ENCODE measurements around the gene A4GNT.

The A4GNT gene

DNA sequence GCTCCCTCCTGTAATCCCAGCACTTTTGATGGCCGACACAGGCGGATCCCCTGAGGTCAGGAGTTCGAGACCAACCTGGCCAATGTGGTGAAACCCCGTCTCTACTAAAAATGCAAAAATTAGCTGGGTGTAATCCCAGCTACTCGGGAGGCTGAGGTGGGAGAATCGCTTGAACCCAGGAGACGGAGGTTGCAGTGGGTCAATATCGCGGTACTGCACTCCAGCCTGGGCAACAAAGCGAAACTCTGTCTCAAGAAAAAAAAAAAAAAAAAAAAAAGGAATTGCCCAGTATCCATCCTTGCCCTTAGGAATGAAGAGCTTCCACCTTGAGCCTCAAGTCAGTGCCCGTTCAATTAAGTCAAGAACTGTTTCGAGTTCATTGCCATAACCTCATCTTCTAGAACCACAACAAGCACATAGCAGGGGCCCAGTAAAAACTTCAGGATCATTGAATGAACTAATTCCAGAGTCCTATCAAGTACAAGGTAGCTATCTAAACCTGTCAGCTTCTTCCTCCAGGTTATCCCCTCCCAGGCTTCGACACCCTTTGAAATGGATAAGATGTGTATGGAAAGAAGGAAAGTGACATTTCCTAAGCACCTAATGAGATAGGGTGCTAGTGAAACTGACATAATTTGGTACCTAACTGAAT lies 41.7 kb upstream of the A4GNT start:
- peak overlapping the region; percentile 82 for H3K9ac ChIP-seq (ENCODE audit: low read depth, low read length, poor library complexity, severe bottlenecking)
- H2AFZ ChIP-seq (ENCODE audit: low read length): peak overlapping the region; percentile 97
- peaks cover 47% of the 10 kb centered on the region for H3K79me2 ChIP-seq (ENCODE audit: insufficient read depth, low read length)
- no peaks in the 10 kb centered on the region for H3K27me3 ChIP-seq (ENCODE audit: insufficient read depth, low read length, poor library complexity, severe bottlenecking)
- H3K9me3 ChIP-seq (ENCODE audit: insufficient read depth, low read depth, low read length): no peaks in the 10 kb centered on the region
- H3F3A ChIP-seq (ENCODE audit: low read depth): 0 out of 2 replicates have a peak, but pooled peaks cover 3% of the 10 kb centered on the region
- peaks cover 25% of the 10 kb centered on the region for H3K4me1 ChIP-seq (ENCODE audit: insufficient read depth, low read length, poor library complexity, severe bottlenecking)
- peaks cover 3% of the 10 kb centered on the region; the same call in 1 of the 2 replicates for H3K36me3 ChIP-seq (ENCODE audit: insufficient read depth, low read length)
- no peak for TF ChIP-seq EZH2phosphoT487 (IDR thresholded peaks at IDR 0.05; ENCODE audit: borderline replicate concordance)
- TF ChIP-seq, protein P1, sequence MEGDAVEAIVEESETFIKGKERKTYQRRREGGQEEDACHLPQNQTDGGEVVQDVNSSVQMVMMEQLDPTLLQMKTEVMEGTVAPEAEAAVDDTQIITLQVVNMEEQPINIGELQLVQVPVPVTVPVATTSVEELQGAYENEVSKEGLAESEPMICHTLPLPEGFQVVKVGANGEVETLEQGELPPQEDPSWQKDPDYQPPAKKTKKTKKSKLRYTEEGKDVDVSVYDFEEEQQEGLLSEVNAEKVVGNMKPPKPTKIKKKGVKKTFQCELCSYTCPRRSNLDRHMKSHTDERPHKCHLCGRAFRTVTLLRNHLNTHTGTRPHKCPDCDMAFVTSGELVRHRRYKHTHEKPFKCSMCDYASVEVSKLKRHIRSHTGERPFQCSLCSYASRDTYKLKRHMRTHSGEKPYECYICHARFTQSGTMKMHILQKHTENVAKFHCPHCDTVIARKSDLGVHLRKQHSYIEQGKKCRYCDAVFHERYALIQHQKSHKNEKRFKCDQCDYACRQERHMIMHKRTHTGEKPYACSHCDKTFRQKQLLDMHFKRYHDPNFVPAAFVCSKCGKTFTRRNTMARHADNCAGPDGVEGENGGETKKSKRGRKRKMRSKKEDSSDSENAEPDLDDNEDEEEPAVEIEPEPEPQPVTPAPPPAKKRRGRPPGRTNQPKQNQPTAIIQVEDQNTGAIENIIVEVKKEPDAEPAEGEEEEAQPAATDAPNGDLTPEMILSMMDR (conservative IDR thresholded peaks at IDR 0.05; ENCODE audit: low read length): no peak
- no peaks in the 10 kb centered on the region for H3K9me2 ChIP-seq (replicated peaks; ENCODE audit: low read depth, low read length)
- peak overlapping the region; percentile 76 for H3K4me3 ChIP-seq (ENCODE audit: low read length, poor library complexity, severe bottlenecking)
- H3K4me2 ChIP-seq (ENCODE audit: low read depth, low read length, poor library complexity, severe bottlenecking): peak overlapping the region; percentile 75
- peaks cover 22% of the 10 kb centered on the region for H4K20me1 ChIP-seq (ENCODE audit: insufficient read depth, low read length, poor library complexity, severe bottlenecking)

DNA sequence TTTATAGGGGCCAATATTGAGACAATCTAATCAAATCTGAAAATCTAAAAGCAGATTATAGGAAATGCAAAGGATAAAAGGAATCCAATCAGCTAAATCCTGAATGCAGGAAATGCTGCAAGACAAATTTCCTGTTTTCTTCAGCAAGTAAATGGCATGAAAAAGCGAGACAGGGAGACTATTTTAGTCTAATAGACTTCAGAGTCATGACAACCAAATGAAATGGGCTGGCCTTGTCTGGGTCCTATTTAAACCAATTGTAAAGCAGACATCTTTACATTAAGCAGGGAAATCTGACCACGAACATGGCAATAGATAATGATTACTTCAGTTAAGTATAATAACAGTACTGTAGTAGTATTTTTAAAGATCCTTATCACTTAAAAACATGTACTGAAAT lies 40.4 kb upstream of the A4GNT start:
- 0 out of 2 replicates have a peak, but pooled peaks cover 3% of the 10 kb centered on the region for H3F3A ChIP-seq (ENCODE audit: low read depth)
- peaks cover 47% of the 10 kb centered on the region for H3K79me2 ChIP-seq (ENCODE audit: insufficient read depth, low read length)
- no peaks in the 10 kb centered on the region for H3K9me2 ChIP-seq (replicated peaks; ENCODE audit: low read depth, low read length)
- H2AFZ ChIP-seq (ENCODE audit: low read length): no peak overlapping the region
- peak overlapping the region; percentile 75 for H3K4me2 ChIP-seq (ENCODE audit: low read depth, low read length, poor library complexity, severe bottlenecking)
- no peaks in the 10 kb centered on the region for H3K9me3 ChIP-seq (ENCODE audit: insufficient read depth, low read depth, low read length)
- peak overlapping the region; percentile 76 for H3K4me3 ChIP-seq (ENCODE audit: low read length, poor library complexity, severe bottlenecking)
- H3K4me1 ChIP-seq (ENCODE audit: insufficient read depth, low read length, poor library complexity, severe bottlenecking): peaks cover 25% of the 10 kb centered on the region
- peaks cover 6% of the 10 kb centered on the region; the same call in 1 of the 2 replicates for H3K36me3 ChIP-seq (ENCODE audit: insufficient read depth, low read length)
- no peaks in the 10 kb centered on the region for H3K27me3 ChIP-seq (ENCODE audit: insufficient read depth, low read length, poor library complexity, severe bottlenecking)
- peaks cover 22% of the 10 kb centered on the region for H4K20me1 ChIP-seq (ENCODE audit: insufficient read depth, low read length, poor library complexity, severe bottlenecking)
- peak overlapping the region; percentile 82 for H3K9ac ChIP-seq (ENCODE audit: low read depth, low read length, poor library complexity, severe bottlenecking)
- TF ChIP-seq, protein P1 (conservative IDR thresholded peaks at IDR 0.05; ENCODE audit: low read length): no peak
- TF ChIP-seq EZH2phosphoT487 (IDR thresholded peaks at IDR 0.05; ENCODE audit: borderline replicate concordance): no peak

DNA sequence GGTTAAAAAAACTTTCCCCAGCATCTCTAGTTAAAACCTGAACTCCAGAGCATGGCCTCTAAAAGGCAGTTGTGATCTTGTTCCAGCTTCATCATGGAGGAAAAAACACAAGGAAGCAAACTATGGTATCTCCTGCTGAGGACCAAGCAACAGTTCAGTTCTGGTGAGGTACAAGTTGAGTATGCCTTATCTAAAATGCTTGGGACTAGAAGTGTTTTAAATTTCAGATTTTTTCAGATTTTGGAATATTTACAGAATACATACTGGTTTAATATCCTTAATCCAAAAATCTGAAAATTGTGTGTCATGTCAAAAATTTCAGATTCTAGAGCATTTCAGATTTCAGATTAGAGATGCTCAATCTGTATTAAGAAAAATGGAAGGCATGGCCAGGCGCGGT lies 32.9 kb upstream of the A4GNT start:
- Histone ChIP-seq H3K36me3 (ENCODE audit: insufficient read depth, low read length) (peaks cover 57% of the 10 kb centered on the region; the same call in 1 of the 2 replicates), H3K4me2 (ENCODE audit: low read depth, low read length, poor library complexity, severe bottlenecking) (no peak overlapping the region), H3K9me2 (replicated peaks; ENCODE audit: low read depth, low read length) (no peaks in the 10 kb centered on the region), H3K79me2 (ENCODE audit: insufficient read depth, low read length) (no peaks in the 10 kb centered on the region), H3K4me3 (ENCODE audit: low read length, poor library complexity, severe bottlenecking) (no peak overlapping the region), H3K27me3 (ENCODE audit: insufficient read depth, low read length, poor library complexity, severe bottlenecking) (no peaks in the 10 kb centered on the region), H2AFZ (ENCODE audit: low read length) (no peak overlapping the region), H3F3A (ENCODE audit: low read depth) (no peaks in the 10 kb centered on the region), H3K9me3 (ENCODE audit: insufficient read depth, low read depth, low read length) (no peaks in the 10 kb centered on the region), H3K9ac (ENCODE audit: low read depth, low read length, poor library complexity, severe bottlenecking) (no peak overlapping the region), H4K20me1 (ENCODE audit: insufficient read depth, low read length, poor library complexity, severe bottlenecking) (no peaks in the 10 kb centered on the region), H3K4me1 (ENCODE audit: insufficient read depth, low read length, poor library complexity, severe bottlenecking) (no peaks in the 10 kb centered on the region)
- TF ChIP-seq, protein P1 (conservative IDR thresholded peaks at IDR 0.05; ENCODE audit: low read length): no peak
- no peak for TF ChIP-seq EZH2phosphoT487 (IDR thresholded peaks at IDR 0.05; ENCODE audit: borderline replicate concordance)

All from Loucy (cell line).